Left ventricle myocardium inferior (tissue), 1 donor: ENCODE data around the gene DLG2. TPM values are rescaled to one million over a fixed set of nuclear protein-coding genes. Genes with fewer than 3 reads are reported as not detected.

Source experiments
- DNase-seq: peaks from one replicate; pipeline ENCODE4 v3.0.0-alpha.2; 2020
- H3K27ac ChIP-seq: fragments of 200-600 bp; replicated peaks from 2 replicates; pipeline ENCODE4 v1.8.0; 2021
- H3K27me3 ChIP-seq: fragments of 200-600 bp; 2 replicates; pipeline ENCODE4 v1.8.0; 2021; ENCODE audit warnings: low read depth
- H3K36me3 ChIP-seq: fragments of 200-600 bp; 2 replicates; pipeline ENCODE4 v1.8.0; 2021
- H3K4me1 ChIP-seq: fragments of 200-600 bp; 2 replicates; pipeline ENCODE4 v1.8.0; 2021
- H3K4me3 ChIP-seq: fragments of 200-600 bp; 2 replicates; pipeline ENCODE4 v1.8.0; 2021; ENCODE audit warnings: mild to moderate bottlenecking, moderate library complexity
- H3K9me3 ChIP-seq: fragments of 200-600 bp; replicated peaks from 2 replicates; pipeline ENCODE4 v1.8.0; 2021
- intact Hi-C: fragments of 100-400 bp; cut with micrococcal nuclease; formaldehyde crosslinking; loops from one replicate; pipeline ENCODE4 v1.11.0; 2022
- total RNA-seq: library from RNA; stranded (reverse); fragmentation: NEBNext Ultra II Directional; extraction: Animal tissue kit (Norgen Biotek cat#: 25700); gene quantifications from one replicate; pipeline ENCODE4 v1.2.1, GENCODE V29; 2021
- TF ChIP-seq, protein P1 (sequence below): fragments of 200-600 bp; IDR thresholded peaks from 2 replicates; pipeline ENCODE4 v1.8.0; 2021; ENCODE audit warnings: antibody characterized with exemption, mild to moderate bottlenecking, borderline replicate concordance
- donor health status: DM: no; HTN: yes; CAD: no; lungs with severe emphysema.

DLG2 gene
- total RNA-seq, 1 donor from 2014 or later, result 6.5 TPM

DNA sequence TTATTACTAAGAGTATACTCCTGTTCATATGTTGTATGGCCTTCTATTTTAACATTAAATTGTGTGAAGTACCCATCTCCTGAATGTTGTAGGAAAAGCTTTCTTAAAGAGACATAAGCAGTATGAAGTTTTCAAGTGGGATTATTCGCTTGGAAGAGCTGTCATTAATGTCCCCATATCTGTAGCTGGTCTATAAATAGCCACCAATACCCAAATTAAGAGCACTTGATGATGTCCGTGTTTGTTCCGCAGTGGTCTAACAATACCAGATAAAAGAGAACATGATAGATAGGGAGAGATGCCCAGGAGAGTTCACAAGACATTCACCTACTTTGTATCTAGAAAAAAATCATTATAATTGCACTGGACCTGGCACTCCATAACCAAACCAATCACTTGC lies 527.6 kb downstream of the DLG2 start:
- no peak overlapping the region for H3K4me3 ChIP-seq
- no peaks in the 10 kb centered on the region for H3K36me3 ChIP-seq
- TF ChIP-seq, protein P1, sequence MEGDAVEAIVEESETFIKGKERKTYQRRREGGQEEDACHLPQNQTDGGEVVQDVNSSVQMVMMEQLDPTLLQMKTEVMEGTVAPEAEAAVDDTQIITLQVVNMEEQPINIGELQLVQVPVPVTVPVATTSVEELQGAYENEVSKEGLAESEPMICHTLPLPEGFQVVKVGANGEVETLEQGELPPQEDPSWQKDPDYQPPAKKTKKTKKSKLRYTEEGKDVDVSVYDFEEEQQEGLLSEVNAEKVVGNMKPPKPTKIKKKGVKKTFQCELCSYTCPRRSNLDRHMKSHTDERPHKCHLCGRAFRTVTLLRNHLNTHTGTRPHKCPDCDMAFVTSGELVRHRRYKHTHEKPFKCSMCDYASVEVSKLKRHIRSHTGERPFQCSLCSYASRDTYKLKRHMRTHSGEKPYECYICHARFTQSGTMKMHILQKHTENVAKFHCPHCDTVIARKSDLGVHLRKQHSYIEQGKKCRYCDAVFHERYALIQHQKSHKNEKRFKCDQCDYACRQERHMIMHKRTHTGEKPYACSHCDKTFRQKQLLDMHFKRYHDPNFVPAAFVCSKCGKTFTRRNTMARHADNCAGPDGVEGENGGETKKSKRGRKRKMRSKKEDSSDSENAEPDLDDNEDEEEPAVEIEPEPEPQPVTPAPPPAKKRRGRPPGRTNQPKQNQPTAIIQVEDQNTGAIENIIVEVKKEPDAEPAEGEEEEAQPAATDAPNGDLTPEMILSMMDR, result no peak
- DNase-seq, result no peak
- H3K9me3 ChIP-seq, result peaks cover 16% of the 10 kb centered on the region
- intact Hi-C loops, result no loop called here
- peaks cover 8% of the 10 kb centered on the region for H3K4me1 ChIP-seq
- no peak overlapping the region for H3K27ac ChIP-seq
- H3K27me3 ChIP-seq, result no peaks in the 10 kb centered on the region

DNA sequence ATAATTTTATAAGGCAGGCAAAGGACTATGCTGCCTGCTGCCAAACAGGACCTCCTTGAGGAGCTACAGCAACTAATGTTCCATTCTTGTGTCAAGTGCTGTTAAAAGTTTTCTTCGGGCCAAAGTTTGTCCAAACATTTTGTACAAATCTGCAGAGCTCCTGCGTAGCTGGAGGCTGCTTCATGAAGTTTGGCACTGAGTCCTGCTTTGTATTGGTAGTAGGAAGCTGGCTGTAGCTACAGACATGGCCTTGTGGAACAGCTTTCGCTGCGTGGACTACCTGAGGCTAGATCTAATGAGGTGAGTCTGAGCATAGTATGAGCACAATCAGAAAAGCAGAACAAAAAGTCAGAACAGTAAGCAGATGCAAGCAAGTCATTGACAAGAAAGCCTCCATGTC lies 528.1 kb downstream of the DLG2 start:
- Histone ChIP-seq H3K27ac (no peak overlapping the region), H3K4me1 (peaks cover 8% of the 10 kb centered on the region), H3K4me3 (no peak overlapping the region), H3K36me3 (no peaks in the 10 kb centered on the region), H3K27me3 (no peaks in the 10 kb centered on the region), H3K9me3 (peaks cover 16% of the 10 kb centered on the region)
- TF ChIP-seq, protein P1, result no peak
- DNase-seq, result no peak
- intact Hi-C loops, result no loop called here

DNA sequence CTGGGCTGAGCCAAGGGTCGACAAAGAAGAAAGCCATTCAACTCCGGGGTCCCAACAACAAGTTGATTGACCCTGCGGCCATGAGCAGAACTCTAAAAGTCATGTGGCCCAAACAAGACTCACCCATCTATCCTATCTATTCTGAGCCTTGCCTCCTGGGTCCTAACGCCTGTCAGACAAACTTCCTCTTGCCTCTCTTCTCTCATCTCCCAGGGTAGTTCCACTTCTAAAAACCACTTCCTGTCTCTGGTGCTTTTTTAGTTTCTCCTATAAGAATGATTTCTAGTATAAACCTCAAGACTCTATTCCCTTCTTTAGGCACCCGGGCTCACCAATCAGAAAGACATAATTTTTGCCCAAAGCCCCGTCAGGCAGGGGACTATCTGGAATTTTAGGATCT lies 530.2 kb downstream of the DLG2 start:
- intact Hi-C loops, result no loop called here
- Histone ChIP-seq H3K9me3 (peaks cover under 1% of the 10 kb centered on the region), H3K4me1 (peaks cover 8% of the 10 kb centered on the region), H3K27me3 (no peaks in the 10 kb centered on the region), H3K27ac (no peak overlapping the region), H3K36me3 (no peaks in the 10 kb centered on the region), H3K4me3 (no peak overlapping the region)
- TF ChIP-seq, protein P1, result no peak
- no peak for DNase-seq

DNA sequence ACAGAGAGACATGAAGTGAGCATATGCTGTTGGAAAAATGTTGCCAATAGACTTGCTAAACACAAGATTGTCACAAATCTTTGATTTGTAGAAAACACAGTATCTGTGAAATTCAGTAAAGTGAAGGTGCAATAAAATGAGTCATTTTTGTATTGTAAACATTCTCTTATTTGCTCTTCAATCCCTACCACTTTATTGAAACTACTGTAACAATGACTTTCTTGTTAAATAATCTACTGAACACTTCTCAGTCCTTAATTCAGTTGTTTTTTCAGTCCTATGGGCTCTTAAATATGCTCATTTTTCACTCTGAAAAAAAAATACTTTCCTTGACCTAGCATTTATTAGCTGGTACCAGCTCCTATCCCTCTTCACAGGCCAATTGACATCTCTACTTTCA lies 531.9 kb downstream of the DLG2 start:
- no peak for DNase-seq
- intact Hi-C loops, result no loop called here
- Histone ChIP-seq H3K9me3 (no peaks in the 10 kb centered on the region), H3K36me3 (no peaks in the 10 kb centered on the region), H3K27me3 (no peaks in the 10 kb centered on the region), H3K4me3 (no peak overlapping the region), H3K27ac (no peak overlapping the region), H3K4me1 (peaks cover 5% of the 10 kb centered on the region)
- TF ChIP-seq, protein P1, result no peak

DNA sequence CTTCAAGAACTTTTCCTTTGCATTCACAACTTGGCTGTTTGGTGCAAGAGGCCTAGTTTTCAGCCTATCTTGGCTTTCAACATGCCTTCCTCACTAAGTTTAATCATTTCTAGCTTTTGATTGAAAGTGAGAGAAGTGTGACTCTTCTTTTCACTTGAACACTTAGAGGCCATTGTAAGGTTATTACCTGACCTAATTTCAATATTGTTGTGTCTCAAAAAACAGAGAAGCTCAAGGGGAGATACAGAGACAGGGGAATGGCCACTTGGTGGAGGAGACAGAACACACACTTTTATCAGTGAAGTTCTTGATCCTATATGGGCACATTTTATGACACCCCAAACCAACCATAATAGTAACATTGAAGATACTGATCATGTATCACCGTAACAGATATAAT lies 532.3 kb downstream of the DLG2 start:
- DNase-seq, result no peak
- TF ChIP-seq, protein P1, result no peak
- Histone ChIP-seq H3K9me3 (no peaks in the 10 kb centered on the region), H3K4me1 (peaks cover 4% of the 10 kb centered on the region), H3K36me3 (no peaks in the 10 kb centered on the region), H3K27ac (no peak overlapping the region), H3K4me3 (no peak overlapping the region), H3K27me3 (no peaks in the 10 kb centered on the region)
- intact Hi-C loops, result no loop called here

DNA sequence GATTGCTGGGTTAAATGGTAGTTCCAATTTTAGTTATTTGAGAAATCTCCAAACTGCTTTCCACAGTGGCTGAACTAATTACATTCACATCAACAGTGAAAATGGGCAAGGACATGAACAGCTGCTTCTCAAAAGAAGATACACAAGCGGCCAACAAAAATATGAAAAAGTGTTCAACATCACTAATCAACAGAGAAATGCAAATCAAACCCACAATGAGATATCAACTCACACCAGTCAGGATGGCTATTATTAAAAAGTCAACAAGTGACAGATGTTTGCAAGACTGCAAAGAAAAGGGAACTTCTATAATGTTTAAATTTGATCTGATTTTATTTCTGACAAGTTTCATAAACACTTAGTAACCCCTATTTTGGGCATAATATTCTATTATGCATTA lies 537.5 kb downstream of the DLG2 start:
- Histone ChIP-seq H3K4me1 (no peaks in the 10 kb centered on the region), H3K27ac (no peak overlapping the region), H3K4me3 (no peak overlapping the region), H3K9me3 (peaks cover 7% of the 10 kb centered on the region), H3K36me3 (no peaks in the 10 kb centered on the region), H3K27me3 (no peaks in the 10 kb centered on the region)
- TF ChIP-seq, protein P1, result no peak
- intact Hi-C loops, result no loop called here
- no peak for DNase-seq
